ENCODE measurements around the gene CNTROB.

DNA sequence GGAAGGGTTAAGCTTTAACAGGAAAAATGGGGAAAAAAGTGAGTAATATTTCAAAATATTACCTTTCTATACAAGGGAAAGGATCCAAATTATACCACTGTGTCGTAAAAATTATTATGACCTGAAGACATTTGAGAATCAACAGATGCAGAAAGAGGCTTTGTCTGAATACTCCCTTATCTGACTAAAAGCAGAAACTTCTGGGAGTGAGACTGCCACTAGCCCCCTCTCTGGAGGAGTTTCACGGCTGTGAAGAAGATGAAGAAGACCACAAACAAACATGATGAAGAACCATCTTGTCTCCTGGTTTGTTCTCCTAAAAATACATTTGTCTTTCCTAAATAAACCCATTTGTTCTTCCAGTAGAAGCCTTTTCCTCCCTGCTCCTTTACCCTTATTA lies 29.4 kb downstream of the CNTROB start:
- TF ChIP-seq, protein P1, sequence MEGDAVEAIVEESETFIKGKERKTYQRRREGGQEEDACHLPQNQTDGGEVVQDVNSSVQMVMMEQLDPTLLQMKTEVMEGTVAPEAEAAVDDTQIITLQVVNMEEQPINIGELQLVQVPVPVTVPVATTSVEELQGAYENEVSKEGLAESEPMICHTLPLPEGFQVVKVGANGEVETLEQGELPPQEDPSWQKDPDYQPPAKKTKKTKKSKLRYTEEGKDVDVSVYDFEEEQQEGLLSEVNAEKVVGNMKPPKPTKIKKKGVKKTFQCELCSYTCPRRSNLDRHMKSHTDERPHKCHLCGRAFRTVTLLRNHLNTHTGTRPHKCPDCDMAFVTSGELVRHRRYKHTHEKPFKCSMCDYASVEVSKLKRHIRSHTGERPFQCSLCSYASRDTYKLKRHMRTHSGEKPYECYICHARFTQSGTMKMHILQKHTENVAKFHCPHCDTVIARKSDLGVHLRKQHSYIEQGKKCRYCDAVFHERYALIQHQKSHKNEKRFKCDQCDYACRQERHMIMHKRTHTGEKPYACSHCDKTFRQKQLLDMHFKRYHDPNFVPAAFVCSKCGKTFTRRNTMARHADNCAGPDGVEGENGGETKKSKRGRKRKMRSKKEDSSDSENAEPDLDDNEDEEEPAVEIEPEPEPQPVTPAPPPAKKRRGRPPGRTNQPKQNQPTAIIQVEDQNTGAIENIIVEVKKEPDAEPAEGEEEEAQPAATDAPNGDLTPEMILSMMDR (conservative IDR thresholded peaks at IDR 0.05; ENCODE audit: low read depth, low read length), result no peak
- no peak for TF ChIP-seq EZH2 (IDR thresholded peaks at IDR 0.05; ENCODE audit: low read length, unreplicated experiment)

All from PC-3 (cell line).